Measurements from ENCODE around the gene JOSD1. TPM values are rescaled to one million over a fixed set of nuclear protein-coding genes. Genes with fewer than 3 reads are reported as not detected.

JOSD1 gene
- total RNA-seq, 1 experiment from 2014 or later: 19.2 TPM

DNA sequence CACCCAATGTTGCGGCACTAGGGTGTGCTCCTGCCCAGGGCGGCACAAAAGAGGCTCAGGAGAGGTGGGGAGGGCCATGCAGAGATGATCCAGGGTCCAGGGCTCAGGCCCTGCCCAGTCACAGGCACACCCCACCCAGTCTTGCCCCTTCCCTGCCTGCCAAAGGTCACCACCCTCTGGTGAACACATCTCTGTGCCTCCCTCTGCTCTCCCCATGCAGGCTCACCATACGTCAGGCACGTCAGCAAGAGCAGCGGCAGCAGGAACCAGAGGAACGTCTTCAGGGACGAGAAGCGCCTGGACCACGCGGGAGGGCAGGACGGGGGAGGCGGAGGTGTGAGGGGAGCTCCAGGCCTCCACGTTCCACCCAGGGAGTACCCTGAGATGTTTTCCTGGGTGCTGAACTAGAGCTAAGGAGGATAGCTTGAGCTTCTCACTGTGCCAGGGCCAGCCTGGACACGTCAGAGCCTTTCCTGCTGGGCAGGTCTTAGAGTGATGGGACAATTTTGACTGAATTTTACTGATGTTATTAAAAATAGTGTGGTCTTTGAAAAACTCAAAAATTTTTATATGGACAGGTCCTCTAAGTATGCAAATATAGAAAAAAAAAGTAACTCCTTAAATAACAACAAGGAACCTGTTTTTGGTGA, 47.9 kb upstream of the JOSD1 start:
- Histone ChIP-seq H4K20me1 (ENCODE audit: control insufficient read depth, insufficient read depth, insufficient read length) (no peaks in the 10 kb centered on the region), H3K4me1 (ENCODE audit: insufficient read depth, low read length) (no peaks in the 10 kb centered on the region), H3K4ac (ENCODE audit: low read depth, low read length) (no peak overlapping the region), H3T11ph (ENCODE audit: low read length) (no peak overlapping the region), H3K18ac (ENCODE audit: insufficient read length, low read depth, low read length) (no peak overlapping the region), H3K79me1 (ENCODE audit: insufficient read depth, low read depth, low read length, poor library complexity, severe bottlenecking) (no peaks in the 10 kb centered on the region), H3K27ac (ENCODE audit: insufficient read length, low read depth, low read length) (no peak overlapping the region), H3K79me2 (ENCODE audit: insufficient read depth, low read length) (no peaks in the 10 kb centered on the region), H4K5ac (ENCODE audit: insufficient read length, low read depth, low read length) (no peak overlapping the region), H2BK20ac (ENCODE audit: low read depth, low read length, poor library complexity, severe bottlenecking) (no peak overlapping the region), H3K56ac (ENCODE audit: insufficient read length, low read depth, low read length) (no peak overlapping the region), H2BK15ac (ENCODE audit: low read depth, low read length) (no peak overlapping the region), H3K9me3 (ENCODE audit: control insufficient read depth, low read depth, low read length) (no peaks in the 10 kb centered on the region), H3K9ac (ENCODE audit: extremely low read depth, insufficient read length, low read length) (no peak overlapping the region), H2BK120ac (ENCODE audit: low read depth, low read length, poor library complexity, severe bottlenecking) (no peak overlapping the region), H2BK12ac (ENCODE audit: insufficient read length, low read depth, low read length) (no peak overlapping the region), H2AFZ (ENCODE audit: low read length) (no peak overlapping the region), H3K23me2 (ENCODE audit: insufficient read length, low read depth, low read length, poor library complexity, severe bottlenecking) (no peaks in the 10 kb centered on the region), H4K8ac (replicated peaks; ENCODE audit: insufficient read length, low read depth, low read length) (no peak overlapping the region), H3K27me3 (ENCODE audit: insufficient read depth, low read length) (no peaks in the 10 kb centered on the region), H3K4me2 (ENCODE audit: insufficient read depth, insufficient read length, low read length) (no peak overlapping the region), H2AK5ac (ENCODE audit: insufficient read length, low read length) (no peak overlapping the region), H2BK5ac (ENCODE audit: insufficient read length, low read length) (no peak overlapping the region), H3K23ac (ENCODE audit: insufficient read length, low read depth, low read length) (no peak overlapping the region), H3K14ac (ENCODE audit: insufficient read depth, low read length) (no peak overlapping the region), H4K91ac (ENCODE audit: insufficient read length, low read depth, low read length) (no peak overlapping the region)
- Mint-ChIP-seq H3K27me3 (ENCODE audit: low read depth) (peaks cover 2% of the 10 kb centered on the region; the same call in 1 of the 2 replicates), H3K36me3 (ENCODE audit: insufficient read depth in 1 of 3, low read depth in 3 of 3) (peaks cover 6 to 33% (median 8%) of the 10 kb centered on the region in 3 experiments; a peak in 4 of 7 replicates), H3K27ac (0 out of 7 replicates have a peak overlapping the region, but pooled peaks of 1 of the 3 experiments have one; percentile 44), H3K4me1 (no peaks in the 10 kb centered on the region), H3K9me3 (no peaks in the 10 kb centered on the region), H3K4me3 (no peak overlapping the region)
- TF ChIP-seq, protein P1, sequence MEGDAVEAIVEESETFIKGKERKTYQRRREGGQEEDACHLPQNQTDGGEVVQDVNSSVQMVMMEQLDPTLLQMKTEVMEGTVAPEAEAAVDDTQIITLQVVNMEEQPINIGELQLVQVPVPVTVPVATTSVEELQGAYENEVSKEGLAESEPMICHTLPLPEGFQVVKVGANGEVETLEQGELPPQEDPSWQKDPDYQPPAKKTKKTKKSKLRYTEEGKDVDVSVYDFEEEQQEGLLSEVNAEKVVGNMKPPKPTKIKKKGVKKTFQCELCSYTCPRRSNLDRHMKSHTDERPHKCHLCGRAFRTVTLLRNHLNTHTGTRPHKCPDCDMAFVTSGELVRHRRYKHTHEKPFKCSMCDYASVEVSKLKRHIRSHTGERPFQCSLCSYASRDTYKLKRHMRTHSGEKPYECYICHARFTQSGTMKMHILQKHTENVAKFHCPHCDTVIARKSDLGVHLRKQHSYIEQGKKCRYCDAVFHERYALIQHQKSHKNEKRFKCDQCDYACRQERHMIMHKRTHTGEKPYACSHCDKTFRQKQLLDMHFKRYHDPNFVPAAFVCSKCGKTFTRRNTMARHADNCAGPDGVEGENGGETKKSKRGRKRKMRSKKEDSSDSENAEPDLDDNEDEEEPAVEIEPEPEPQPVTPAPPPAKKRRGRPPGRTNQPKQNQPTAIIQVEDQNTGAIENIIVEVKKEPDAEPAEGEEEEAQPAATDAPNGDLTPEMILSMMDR (conservative IDR thresholded peaks at IDR 0.05): no peak
- WGBS (ENCODE audit: extremely low coverage, insufficient read length, low lambda C conversion rate): no CpG with 5 or more reads among the region's 14 CpGs
- DNase-seq: no peak
